GM18511 (cell line): ENCODE results near the gene USF2.

Source experiments
- ATAC-seq: cut with Tn5 transposase; IDR thresholded peaks from one replicate; pipeline ENCODE4 v1.9.1; 2021; ENCODE audit warnings: mild to moderate bottlenecking, moderate library complexity; ENCODE audit not compliant: unreplicated experiment

Gene USF2

GRCh38 chr19:35314031-35314430 lies 45.3 kb downstream of the USF2 start:
- ATAC-seq, result no peak

- ATAC-seq, result no peak
These were observed 46.2 kb downstream of the USF2 start for GRCh38 chr19:35314858-35315470.

GRCh38 chr19:35315883-35316282 lies 47.1 kb downstream of the USF2 start:
- ATAC-seq, result no peak

- ATAC-seq, result no peak
These were observed 47.8 kb downstream of the USF2 start for GRCh38 chr19:35316560-35316959.

- no peak for ATAC-seq
These were observed 48.8 kb downstream of the USF2 start for GRCh38 chr19:35317464-35318043.

GRCh38 chr19:35318679-35319448 lies 50.1 kb downstream of the USF2 start:
- ATAC-seq, result no peak

- ATAC-seq, result no peak
These were observed 51.4 kb downstream of the USF2 start for GRCh38 chr19:35320065-35320713.

GRCh38 chr19:35321291-35321690 lies 52.5 kb downstream of the USF2 start:
- ATAC-seq, result no peak

GRCh38 chr19:35322014-35322413 lies 53.3 kb downstream of the USF2 start:
- no peak for ATAC-seq

- no peak for ATAC-seq
These were observed 58.9 kb downstream of the USF2 start for GRCh38 chr19:35327642-35328041.

- no peak for ATAC-seq
These were observed 60.1 kb downstream of the USF2 start, which contains the start of gene CD22 for GRCh38 chr19:35328851-35329285. CD22 (plus strand) TSS chr19:35329187; CDS start chr19:35332041, 2,854 bp downstream.

GRCh38 chr19:35329323-35329722 lies 60.6 kb downstream of the USF2 start:
- ATAC-seq, result no peak
